ENCODE data around the gene TMEM63B.

DNA sequence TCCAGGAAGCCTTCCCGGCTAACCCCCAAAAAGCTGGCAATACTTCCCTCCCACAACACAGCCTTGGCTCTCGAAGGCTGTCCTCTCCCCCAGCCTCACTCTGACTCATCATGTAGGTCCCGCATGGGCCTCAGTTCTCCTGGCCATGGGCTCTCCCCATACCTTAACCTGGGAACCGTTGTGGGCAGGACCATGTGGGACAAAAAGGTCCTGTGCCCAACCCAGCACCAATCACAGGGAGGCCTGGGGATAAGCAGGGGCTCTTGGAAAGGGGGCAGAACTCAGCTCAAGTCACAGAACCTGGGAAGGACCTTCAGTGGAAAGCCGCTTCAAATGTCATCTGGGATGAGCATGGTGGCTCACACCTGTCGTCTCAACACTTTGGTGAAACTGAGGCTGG, 45.6 kb upstream of the TMEM63B start:
- TF ChIP-seq, protein P1, sequence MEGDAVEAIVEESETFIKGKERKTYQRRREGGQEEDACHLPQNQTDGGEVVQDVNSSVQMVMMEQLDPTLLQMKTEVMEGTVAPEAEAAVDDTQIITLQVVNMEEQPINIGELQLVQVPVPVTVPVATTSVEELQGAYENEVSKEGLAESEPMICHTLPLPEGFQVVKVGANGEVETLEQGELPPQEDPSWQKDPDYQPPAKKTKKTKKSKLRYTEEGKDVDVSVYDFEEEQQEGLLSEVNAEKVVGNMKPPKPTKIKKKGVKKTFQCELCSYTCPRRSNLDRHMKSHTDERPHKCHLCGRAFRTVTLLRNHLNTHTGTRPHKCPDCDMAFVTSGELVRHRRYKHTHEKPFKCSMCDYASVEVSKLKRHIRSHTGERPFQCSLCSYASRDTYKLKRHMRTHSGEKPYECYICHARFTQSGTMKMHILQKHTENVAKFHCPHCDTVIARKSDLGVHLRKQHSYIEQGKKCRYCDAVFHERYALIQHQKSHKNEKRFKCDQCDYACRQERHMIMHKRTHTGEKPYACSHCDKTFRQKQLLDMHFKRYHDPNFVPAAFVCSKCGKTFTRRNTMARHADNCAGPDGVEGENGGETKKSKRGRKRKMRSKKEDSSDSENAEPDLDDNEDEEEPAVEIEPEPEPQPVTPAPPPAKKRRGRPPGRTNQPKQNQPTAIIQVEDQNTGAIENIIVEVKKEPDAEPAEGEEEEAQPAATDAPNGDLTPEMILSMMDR (IDR thresholded peaks at IDR 0.05), result no peak
- TF ChIP-seq EZH2 (IDR thresholded peaks at IDR 0.05; ENCODE audit: borderline replicate concordance, insufficient read depth, low read depth, low read length, poor library complexity, severe bottlenecking), result no peak
